Pulmonary artery endothelial cell (primary cell): Measurements from ENCODE around the gene NABP1. TPM values are rescaled to one million over a fixed set of nuclear protein-coding genes. Genes with fewer than 3 reads are reported as not detected.
"Not testable (repeated sequence)": the region's sequence is repeated elsewhere in the genome, so short reads cannot be mapped to it uniquely, and the experiment has no call there.

ENCODE experiments used
- DNase-seq: peaks from one replicate; pipeline ENCODE4 v3.0.0-alpha.2; 2011; ENCODE audit warnings: low read depth, low spot score
- total RNA-seq: library from RNA; depleted of rRNA; stranded (reverse); fragments of >200 nt; gene quantifications from 2 replicates; pipeline ENCODE4 v1.2.3, GENCODE V29; 2014

The NABP1 gene, protein sequence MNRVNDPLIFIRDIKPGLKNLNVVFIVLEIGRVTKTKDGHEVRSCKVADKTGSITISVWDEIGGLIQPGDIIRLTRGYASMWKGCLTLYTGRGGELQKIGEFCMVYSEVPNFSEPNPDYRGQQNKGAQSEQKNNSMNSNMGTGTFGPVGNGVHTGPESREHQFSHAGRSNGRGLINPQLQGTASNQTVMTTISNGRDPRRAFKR
- total RNA-seq = 40.8 and 42.5 TPM in 2 replicates

DNA sequence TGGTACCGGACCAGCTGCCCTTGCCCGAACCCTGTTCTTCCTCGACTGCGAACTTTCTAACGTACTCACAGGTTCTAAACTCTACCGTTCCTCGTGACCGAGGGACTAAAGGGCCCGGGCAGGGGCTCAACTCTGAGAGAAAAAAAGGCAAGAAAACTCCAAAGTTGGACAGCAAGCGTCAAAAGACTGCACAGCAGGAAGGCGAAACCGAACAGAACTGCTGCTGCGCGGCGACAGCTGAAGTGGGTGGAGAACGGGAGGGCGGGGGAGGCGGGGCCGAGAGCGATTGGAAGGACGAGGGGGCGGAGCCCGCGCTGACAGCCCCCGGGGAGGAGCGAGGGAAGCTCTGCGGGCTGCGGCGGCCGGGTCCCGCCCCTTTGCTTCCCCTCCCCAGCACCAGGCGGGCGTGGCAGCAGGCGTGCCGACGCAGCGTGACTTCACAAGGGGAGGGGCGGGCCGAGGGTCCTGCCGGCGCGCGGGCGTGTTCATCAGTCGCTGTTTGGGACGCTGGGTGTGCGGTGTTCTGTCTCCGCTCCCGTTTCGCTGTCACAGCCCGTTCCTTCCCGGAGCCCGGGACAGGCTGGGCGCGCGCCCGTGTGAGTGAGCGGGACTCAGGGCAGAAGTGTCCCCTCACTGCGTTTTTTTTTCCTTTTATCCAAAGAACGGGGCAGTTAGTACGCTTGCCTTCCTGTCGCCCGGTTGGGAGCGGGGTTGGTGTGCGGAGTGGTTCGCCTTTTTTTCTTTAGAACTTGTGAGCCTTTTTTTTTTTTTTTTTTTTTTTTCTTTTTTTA is at the start of gene NABP1:
Gene NABP1, plus strand, starts transcription at position 491 of the 791 bp plus-strand sequence. CDS start 479 bp downstream, outside the sequence.
- peak; percentile 94 for DNase-seq

DNA sequence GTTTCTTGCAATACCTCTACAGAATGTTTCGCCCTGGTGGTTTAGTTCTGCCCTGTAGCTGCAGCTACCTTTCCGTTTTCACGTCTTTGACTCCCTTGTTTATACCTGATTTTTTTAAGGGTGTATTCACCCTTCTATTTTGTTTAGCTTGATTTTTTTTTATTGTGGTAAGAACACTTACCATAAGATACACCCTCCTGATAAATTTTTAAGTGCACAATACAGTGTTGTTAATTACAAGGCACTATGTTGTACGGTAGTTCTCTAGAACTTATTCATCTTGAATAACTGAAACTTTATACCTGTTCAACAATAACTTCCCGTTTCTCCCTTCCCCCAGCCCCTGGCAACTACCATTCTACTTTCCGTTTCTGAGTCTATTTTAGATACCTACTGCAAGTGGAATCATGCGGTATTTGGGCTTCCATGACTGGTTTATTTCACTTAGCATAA is 48.9 kb upstream of the NABP1 start:
- no peak for DNase-seq

DNA sequence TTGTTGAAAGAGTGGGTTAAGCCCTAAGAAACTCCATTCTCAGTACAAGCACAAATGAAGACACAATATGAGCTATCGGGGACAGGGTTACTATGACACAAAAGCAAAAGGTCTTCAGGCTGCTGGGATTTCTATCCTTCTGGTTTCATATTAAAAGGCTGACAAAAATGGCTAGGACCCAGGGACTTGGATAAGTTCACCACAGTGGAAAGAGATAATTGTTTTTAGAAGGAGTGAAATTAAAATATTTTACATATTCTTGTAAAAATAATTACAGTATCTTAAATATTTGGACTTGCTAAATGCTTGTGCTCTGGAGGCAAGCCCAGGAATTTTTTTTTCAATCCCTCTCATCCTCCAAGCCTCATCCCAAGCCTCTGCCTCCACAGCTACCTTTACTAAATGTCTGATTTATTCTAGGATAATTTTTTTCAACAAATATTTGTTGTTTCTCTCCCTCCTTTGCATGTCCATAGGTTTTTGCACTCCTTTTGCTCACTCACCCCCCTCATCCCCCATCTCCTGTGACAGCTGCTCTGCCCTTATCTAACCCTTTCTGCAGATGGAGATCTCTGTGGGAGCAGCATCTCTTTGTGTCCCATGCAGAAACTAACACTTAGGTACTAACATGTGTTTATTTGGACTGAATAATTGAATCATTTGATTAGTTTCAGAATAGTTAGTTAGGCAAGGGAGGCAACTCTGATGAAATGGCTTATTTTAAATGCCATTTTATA is 47.8 kb upstream of the NABP1 start:
- DNase-seq = no peak

DNA sequence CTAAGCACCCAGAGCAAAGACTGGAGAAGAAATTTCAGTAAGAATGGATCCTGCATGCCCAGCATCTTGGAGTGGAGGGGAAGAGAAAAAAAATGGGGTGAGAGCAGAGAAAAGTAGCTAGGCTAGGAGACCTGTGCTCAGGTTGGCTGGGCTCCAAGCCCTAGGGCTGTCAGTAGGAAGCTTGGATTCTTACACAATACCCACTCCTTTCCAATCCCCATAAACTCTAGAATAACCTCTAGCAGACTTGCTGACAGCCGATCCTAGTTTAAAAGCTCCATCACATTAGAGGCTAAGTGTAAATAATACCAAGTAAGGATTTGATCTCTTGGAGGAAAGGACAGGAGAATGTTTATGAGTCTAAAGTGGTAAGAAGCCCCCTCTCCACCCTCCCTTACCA is 46.2 kb upstream of the NABP1 start:
- no peak for DNase-seq

DNA sequence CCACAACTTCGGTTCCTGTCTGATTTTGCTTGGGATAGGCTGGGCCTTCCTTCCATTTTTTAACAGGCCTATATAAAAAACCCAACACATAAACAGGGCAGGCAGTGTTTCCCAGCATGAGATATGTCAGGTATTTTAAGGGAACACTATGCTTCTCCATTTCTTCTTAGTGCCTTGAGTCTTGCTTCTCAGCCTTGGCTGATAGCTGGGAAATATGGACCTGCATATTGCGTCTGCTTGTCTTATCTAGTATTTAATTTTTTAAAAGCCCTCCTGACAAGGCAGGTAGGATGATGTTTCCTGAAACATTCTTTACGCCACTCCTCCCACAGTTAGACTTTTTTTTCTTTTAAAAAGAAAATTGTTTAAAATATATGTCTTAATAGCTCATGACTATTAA is 45.5 kb upstream of the NABP1 start:
- DNase-seq = no peak

DNA sequence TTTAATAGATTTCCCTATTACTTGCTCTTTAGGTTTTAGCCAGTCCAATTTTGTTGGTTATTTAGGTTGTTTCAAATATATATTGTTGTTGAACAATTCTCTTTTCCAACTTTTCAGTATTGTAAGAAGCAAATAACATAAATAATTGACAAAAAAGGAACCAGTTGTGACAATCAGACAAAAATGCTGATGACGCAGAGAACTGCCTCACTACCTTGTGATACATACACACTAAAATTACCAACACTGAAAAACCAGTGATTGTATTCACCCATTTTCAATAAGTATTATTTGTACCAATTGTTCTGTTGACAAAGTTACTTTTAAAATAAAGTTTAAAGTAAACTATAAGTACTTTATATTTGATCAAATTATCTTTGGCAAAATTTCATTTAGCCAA is 43.1 kb upstream of the NABP1 start:
- DNase-seq = no peak

DNA sequence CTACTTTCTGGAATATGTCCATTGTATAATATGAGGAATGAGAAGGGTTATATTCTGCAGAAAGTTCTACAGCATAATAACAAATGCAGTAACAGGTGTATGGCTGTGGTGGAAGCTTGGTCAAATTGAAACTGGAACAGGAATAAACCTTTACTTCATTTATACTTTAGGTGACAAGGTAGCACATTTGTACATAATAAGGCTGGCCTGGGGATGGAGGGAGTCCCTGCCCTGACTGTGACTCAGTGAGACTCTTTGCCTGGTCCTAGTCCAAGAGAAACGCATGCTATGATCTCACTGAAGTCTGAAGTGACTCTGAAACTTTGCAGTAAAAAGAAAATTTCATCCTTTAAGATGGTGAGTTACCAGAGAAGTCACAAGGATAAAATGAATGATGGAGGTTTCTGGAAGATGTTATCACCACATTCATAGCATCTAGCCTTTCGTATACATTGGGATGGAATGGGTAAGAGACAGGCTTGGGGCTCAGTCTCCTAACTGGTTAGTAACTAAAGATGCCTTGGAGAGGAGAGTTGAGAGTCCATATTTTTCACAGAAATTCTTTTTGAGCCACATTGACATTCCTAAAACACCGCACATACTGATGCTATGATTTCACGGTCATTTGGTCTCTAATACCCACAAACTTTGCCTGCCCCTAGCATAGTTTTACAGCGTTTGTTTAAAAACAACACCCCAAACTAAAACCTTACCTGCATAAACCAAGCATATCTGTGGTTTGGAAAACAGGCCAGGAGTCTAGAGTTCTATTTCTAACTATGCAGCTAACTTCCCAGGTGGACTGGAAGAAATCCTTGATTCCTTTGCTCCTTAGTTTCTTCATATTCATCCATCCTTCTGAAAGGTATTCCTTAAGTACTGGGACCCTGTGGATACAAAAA is 42.4 kb upstream of the NABP1 start:
- DNase-seq = no peak

DNA sequence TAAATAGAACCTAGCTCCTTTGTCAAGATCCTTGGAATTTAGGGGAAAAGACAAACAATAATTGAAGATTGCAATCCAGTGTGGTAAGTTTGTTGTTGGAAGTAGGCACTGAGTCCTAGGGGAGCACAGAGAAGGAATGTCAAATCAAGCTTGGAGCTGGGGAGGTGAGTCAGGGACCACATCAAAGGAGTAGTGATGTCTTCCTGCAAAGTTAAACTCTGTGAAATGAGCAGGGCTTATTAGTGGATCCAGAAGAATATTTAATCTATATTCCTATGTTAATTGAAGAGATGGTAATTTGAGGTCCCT is 41.7 kb upstream of the NABP1 start:
- DNase-seq = no peak

DNA sequence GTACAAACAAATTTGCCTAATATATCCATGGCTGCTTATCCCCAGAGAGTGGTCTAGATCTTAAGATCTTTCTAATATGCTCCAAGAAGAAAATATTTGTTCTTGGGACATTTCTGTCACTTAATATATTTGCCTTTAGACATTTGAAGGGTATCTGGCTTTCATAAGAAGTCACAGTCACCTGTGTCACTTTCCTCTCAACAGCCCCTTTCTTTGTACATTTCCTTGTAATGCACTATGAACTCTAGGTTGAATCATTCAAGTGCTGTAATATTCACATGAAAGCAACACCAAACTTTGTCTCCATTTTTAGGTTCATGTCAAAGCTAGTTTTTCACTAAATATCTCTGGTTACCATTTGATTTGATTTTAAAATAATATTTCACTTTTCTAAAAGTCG is 41.4 kb upstream of the NABP1 start:
- no peak for DNase-seq

DNA sequence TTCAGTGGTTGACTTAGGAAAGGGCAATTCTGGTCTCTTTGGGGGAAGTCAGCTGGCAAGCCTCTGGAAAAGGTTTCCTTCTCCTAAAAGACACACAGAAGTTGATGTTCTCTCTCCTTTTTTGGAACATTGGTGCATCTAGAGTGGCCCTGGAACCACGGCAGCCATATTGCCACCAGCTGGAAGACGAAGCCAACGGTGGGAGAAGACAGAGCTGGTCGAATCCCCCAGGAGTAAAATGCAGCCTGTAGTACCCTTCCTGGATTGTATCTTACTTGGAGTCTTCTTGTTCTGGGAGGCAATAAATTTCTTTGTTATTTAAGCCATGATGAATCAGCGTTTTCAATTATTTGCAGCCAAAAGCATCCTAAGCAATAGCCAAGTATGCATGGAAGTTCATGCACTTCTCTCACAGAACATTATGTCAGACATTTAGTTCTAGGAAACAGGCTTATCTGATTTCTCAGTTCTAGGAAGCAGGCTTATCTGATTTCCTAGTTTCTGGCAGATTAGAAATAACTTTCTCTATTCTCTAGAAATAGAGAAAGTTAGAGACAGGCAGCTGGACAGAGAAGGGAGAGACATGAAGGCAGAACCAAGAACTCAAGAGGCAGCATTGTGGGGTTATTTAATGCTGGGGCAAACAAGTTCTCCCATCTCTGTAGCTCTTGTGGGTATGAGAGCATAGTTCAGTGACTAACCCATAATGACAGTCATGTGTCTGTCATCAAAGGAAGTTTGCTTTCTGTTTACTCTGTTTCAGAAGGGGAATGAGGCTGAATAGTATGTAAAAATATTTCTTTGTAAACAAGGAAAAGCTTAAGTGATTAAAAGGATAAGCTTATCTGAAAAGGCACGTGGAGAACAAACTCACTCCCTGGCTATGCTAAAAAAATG is 40.5 kb upstream of the NABP1 start:
- DNase-seq = no peak

DNA sequence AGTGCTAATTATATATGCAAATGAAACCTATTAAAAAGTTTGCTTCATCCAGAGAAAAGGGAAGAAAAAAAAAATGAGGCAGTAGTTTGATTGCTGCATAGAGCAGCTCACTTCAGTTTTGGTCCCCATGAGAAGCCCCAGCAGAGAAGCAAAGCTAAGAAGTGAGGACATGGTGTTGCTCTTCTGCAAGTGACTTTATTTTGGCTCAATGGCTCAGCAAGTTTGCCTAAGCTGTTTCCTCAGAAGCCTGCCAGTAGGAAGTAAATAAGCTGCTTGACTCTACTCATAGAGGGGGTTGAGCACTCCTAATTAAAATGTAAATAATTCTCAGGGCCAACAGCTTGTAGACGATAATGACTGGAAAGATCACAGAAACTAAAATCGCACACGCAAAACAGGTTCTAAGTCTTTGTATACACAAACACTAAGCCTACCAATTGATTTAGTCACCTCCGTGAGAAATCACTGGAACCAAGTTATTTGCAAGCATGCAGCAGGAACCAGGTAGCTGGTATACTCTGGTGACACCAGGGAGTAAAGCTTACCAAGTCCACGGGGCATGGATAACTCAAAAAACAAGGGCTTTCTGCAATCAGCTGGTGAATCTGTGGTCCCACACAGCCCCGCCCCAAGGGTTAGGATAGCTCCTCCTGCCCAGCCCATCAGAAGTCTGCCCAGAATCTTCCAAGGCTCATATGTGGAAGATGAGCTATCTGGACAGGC is 39.7 kb upstream of the NABP1 start:
- DNase-seq = no peak

DNA sequence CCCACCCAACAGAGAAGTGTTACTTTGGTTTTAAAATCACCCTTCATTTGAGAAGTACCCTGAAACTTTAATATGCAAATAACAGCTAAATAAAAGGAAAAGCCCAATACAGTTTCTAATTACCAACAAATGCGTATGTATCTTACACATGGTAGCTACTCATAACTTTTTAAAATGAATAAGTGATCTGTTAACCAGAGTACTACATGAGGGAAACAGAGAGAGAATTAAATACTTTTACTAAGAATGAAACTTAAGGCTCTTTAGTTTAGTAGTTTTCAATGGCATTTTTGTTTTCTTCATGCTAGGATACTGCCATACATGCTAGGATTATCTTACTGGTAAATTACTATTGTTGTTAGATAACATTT is 39.1 kb upstream of the NABP1 start:
- DNase-seq = no peak

DNA sequence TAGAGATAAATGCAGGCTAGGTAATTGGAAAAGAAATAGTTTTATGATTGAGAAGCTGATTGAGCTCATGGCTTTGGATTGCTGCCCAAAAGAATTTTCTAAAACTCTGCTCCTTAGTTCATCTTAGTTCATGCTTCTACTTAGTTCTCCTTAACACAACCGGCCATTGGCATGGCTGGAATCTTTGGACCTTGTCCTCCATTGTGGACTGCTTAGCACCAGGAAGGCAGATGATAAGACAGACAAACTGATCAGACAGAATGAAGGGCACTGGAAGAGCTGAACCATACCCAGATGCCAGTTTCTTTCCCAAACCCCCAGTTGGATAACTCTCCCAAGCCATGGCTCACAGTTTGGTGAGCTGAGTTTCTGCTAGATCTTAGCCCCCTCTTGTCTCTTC is 36.3 kb upstream of the NABP1 start:
- no peak for DNase-seq

DNA sequence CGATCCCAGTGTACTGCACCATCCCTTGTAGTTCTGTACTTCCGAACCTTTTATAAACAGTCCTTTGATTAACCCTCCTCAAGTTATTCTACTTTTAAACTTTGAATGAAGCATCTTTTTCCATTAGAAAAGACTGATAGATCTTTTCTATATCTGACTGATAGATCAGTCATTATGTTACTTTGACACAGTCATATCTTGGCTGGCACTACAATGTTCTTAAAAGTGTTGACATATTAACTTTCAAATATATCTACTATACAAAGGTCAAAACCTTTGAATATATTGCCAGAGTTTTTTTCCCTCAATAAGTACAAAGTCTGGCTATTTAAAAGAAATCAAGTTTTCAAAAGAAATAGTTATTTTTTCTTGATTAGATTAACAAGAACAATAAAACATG is 35.4 kb upstream of the NABP1 start:
- no peak for DNase-seq

DNA sequence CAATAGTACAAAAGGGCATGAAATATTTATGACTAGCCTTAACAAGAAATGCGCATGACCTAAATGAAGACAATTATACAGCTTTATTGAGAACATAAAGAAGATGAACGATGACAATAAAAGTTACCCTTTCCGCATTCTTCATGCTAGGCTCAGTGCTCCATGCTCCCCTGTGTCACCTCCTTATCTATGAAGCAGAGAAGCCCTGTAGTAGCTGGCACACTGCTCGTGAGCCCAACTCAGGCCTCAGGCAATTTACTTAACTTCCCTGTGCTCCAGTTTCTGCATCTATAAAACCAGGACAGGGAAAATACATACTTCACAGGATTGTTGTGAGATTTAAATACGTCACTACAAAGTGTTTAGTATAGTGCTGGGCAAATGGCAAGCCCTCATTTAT is 34.5 kb upstream of the NABP1 start:
- DNase-seq = no peak

DNA sequence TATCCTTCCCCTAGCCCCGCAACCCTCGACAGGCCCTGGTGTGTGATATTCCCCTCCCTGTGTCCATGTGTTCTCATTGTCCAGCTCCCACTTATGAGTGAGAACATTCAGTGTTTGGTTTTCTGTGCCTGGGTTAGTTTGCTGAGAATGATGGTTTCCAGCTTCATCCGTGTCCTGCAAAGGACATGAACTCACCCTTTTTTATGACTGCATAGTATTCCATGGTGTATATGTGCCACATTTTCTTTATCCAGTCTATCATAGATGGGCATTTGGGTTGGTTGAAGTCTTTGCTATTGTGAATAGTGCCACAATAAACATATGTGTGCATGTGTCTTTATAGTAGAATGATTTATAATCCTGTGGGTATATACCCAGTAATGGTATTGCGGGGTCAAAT is 33.3 kb upstream of the NABP1 start:
- not testable (repeated sequence) for DNase-seq

DNA sequence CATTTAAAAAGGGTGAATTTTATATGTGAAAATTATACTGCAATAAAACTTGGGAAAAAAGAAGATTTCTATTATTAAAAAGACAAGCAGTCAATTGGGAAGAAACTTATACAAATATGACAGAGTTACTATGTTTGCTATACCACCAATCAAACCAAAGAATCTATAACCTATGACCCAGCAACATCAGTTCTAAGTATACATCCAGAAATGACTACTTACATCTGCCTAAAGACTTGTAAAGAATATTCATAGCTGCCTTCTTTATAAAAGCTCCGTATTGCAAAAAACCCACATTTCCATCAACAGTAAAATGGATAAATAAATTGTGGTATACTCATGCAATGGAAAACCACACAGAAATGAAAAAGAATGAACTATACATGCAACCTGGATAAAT is 32.9 kb upstream of the NABP1 start:
- DNase-seq = no peak

DNA sequence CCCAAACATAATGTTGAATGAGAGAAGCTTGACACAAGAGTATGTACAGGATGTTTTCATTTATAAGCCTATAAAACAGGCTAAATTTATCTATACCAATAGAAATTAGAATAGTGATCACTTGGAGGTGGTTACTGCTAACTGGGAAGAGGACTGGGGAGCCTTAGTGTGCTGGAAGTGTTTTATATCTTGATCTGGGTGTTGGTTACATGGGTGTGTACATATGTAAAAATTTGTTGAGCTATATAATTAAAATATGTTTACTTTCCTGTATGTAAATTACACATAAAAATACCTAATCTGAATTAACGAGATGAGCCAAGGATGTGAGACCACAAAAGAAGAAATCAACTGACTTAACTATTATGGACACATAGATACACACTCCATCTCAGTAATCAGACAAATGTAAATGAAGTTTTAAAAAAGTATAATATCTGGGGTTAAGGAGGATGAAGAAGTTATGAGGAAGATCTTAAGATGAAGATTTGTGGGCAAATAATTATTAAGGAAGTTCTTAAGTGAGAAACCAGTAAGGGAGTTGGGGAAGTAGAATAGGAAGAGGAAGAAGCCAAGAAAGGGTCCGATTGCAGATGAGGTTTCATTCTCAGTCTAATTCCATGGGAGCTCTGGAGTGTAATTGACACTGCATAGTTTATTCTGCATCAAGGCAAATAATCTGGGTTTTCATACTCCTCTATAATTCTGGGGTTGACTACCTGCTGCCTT is 32.3 kb upstream of the NABP1 start:
- no peak for DNase-seq

DNA sequence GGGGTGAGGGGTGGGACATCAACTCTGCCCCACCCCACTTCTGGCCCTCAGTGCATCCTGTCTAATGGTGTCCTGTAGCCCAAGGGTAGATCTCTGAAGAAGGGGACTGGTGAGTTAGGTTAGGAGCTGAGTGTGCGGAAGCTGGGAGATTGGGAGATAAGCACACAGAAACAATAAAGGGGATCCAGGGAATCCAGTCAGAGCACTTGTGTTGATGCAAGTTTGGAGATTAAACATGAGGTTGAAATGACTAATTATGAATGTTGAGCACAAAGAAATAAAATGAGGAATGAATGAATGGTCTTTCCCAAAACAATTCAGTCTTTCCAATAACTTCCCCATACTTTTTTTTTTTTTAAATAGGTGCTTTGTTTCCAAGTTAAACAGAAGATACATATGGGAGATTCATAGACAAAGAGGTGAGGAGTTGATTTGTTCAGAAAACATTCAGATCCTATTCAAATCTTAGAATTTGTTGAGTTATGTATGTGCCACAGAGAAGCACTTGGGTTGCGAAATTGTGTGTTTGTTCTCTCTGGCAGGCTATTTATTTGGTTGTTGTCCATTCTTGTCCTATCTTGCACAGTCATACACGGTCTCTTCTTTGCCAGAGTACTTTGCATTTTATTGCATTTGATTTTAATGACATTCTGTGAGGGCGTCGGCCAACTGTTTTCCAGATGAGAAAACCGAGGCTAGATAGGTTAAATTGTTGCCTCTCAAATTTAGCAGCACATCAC is 31.6 kb upstream of the NABP1 start:
- no peak for DNase-seq
